Stimulated activated CD4-positive, alpha-beta T cell treated with anti-CD3 and anti-CD28 coated beads, TNF-alpha, amount 100 ng/mL, for 1 hour (primary cell): ENCODE measurements around the gene ARHGAP15.

ENCODE experiments used
- DNase-seq, 3 donors: peaks; one replicate each; pipeline ENCODE4 v3.0.0-alpha.2; 2020; ENCODE audit warnings: low read depth in 3 of 3, low spot score in 1 of 3

Gene ARHGAP15

DNA sequence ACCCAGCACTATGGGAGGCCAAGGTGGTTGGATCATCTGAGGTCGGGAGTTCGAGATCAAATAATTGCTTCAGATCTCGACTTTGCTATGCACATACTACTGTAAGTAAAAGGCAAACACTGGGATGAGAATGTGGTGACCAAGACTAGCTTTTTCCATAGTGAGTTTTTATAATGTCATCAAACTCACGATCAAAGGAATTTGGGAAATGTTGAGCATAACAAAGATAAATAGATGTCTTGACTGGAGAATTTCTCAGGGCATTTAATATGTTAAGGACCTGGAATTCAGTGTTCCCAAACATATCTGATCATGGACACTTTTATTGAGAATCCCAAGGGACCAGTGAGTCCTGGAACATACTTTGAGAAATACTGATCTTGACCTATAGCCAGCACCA is 205.6 kb downstream of the ARHGAP15 start:
- DNase-seq, result no peak

DNA sequence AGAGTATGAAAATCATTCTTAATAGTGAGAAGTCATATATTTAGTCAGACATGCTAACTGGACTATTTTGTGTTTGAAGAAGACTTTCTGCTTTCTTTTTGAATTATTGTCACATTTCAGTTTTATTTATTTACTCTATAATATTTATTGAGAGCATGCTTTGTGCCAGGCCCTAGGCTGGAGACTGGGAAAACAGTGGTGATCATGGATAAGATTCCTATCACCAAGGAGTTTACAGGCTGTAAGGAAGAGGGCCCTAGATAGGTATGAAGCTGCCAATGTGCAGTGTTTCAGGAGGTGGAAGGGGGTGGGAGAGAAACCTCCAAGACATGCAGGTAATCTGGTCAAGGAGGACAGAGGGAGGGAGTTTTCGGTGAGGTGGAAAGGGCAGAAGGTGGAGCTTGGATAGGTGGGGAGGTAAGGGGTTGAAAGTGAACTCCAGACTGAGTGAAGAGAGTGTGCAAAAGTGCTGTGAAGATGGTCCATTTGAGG is 207.5 kb downstream of the ARHGAP15 start:
- no peak for DNase-seq

DNA sequence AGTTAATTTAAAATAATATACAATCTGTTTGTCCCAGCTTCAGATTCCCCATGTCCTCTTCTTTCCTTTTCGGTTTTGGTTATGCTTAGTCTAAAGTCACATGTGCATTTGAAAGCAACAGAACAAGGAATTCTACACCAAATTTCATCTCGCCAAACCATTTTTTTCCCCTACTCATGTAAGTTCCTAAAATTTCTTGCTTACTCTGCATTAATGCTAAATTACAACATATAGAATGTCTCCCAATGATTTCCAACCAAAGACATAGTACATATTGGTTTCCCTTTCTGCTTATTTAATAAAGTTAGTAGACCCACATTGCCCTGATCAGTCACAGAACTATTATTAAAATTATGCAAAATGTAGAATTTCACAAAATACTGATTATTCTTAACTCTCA is 212.3 kb downstream of the ARHGAP15 start:
- no peak for DNase-seq

DNA sequence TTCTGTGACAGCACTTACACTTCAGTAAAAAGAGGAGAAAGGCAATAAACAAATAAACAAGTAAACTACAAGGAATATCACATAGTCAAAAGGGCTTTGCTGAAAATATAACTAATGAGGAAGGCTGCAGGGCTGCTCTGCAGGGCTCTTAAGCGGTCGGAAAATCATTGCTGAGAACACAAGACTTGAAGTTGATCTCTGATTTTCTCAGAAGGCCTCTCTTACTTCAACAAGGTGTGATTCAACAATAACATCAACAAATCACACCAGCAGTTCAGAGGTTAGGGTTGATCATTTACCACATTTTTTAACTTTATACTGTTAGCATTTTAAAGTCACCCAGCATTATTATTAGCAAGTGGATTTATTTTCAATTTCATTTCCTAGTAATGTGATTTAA is 215.6 kb downstream of the ARHGAP15 start:
- no peak for DNase-seq

DNA sequence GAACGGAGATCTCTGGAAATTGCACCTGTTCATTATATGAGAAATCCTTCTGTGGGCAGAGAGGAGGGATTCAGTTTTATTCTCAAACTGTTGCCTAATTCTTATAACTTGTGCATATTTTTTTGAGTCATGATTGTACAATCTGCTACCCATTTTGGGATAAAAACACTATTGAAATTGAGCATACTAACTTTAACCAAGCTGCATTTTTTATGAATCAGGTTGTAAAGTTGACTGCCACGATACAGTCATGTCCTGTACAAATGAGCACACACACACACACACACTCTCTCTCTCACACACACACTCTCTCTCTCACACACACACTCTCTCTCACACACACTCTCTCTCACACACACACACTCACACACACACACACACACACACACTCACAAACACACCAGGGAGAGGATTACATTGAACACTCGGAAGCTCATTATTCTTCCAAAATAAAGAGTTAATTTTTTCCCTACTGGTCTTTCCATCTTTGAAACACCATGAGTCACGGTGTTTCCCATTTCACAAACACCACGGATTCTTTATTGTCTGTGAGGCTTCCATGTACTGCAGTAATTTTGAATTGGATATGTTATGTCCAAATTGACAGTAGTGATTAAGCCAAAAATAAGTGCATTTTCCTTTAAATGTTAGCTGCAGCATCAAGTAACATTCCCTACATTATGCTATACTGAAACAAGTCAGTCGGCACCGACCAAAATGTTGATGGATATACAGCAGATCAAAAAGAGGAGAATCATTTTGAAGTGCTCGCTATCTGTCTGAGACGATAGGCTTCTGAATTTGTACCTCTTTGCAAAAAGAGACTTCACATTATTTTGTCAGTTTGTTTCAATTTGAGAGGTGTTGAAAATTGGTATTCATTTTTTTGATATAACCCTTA is 216.9 kb downstream of the ARHGAP15 start:
- DNase-seq, result no peak

GRCh38 chr2:143347271-143347695 is 218.1 kb downstream of the ARHGAP15 start:
- DNase-seq, result no peak

DNA sequence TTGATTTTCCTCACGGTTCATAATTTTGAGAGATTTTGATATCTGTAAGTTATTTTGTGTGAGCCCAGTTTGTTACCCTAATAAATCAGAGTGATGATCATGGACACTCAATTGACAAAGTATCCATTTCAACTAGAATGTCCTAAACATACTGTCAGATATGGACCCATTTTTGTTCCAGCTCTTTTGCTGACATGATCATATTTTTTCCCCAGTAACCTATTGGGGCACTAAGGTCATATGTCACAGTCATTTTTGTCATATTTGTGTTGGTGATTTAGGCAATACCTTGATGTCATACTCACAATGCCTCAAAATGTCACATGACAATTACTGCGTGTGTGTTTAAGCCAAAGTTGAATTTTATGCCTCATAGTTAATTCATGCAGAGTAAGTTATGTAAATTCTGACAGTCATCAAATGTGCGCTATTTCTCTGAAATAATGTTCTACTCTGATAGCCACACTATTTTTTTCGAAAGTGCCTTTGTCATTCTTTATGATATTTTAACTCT is 218.7 kb downstream of the ARHGAP15 start:
- no peak for DNase-seq

DNA sequence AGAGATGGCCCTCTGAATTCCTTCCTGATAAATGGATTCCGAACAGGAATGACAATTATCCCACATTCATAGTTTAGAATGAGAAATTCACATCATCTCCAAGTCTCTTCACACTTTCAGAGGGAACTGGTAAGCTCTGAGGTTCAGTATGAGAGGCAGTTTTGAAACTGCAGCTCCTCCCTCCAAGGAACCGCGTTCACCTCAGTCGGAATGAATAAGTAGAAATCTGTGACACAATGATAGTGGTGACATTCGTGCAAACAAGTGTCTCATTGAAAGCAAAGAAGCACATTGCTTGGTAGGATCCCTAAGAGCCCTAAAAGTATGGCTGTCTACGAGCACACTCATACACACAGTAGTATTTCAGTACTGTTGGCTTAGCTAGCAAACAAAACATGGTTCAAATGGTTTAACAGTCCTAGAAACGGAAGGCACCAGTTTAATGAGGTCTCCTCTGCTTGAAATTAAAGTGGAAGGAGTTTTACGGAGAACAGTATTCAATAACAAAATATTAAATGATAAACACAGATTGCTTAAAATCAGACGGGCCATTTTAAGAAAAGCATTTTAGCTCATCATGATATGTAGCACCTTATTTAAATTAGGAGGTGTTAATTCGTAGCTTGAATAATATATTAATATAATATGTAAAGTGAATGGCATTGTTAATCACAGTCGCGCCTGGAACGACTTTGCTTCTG is 225.0 kb downstream of the ARHGAP15 start:
- DNase-seq, result no peak

GRCh38 chr2:143355870-143356269 is 226.7 kb downstream of the ARHGAP15 start:
- DNase-seq, result no peak

DNA sequence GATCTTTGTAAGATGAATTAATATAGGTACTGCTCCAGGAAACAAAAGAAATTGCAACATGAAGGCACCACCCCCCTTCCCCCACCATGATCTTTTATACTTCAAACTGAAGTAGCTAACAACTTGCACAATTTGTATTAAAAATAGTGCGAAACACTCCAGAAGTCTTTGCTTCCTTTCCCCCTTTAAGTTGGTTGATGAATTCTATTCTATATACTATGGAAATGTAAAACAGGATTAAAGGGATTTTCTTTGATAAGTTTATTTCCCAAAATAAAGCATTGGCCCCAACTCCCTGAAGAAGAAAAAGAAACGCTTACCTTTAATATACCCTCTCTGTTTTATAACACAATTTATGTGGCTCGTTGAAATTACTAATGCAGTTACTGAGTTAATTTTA is 227.1 kb downstream of the ARHGAP15 start:
- no peak for DNase-seq

- no peak for DNase-seq
These were observed 227.7 kb downstream of the ARHGAP15 start for GRCh38 chr2:143356736-143357446.

- no peak for DNase-seq
These were observed 228.7 kb downstream of the ARHGAP15 start for GRCh38 chr2:143357966-143358365.

GRCh38 chr2:143361346-143361745 is 232.1 kb downstream of the ARHGAP15 start:
- no peak for DNase-seq

DNA sequence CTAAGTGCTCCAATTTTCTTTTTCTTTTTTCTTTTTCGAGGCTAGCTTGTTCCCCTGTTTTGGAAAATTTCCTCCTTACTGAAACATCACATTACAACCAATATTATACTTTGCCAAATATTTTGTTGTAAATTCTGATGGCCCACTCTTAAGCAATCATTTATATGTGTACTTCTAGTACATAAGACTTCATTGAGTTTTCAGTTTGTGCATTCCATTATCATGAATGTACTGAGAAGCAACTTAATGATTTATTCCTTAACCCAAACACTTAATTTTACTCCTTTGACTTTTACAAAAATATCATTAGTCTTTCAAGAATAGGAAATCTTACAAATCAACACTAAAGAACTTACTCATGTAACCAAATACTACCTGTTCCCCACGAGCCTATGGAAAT is 242.4 kb downstream of the ARHGAP15 start:
- DNase-seq, result no peak

GRCh38 chr2:143375384-143375880 is 246.2 kb downstream of the ARHGAP15 start:
- DNase-seq, result no peak

GRCh38 chr2:143378996-143379395 is 249.8 kb downstream of the ARHGAP15 start:
- no peak for DNase-seq

GRCh38 chr2:143379955-143380354 is 250.7 kb downstream of the ARHGAP15 start:
- DNase-seq, result no peak

DNA sequence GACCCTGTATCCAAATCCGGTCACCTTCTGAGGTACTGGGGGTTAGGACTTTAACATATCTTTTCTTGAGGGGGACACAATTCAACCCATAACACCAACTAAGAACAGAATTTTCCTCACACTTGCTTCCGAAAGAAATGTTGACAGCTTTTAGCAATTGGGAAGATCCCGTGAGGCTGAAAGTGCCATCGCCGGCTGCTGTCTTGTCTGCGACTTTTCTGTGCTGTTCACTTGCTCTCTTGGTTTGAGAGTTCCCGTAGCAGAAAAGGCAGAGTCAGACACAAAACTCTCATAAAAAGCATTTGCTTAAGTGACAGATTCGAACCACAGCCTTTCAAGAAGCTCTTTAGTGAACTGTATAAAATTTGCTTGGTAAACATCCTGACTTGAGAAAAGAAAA is 253.4 kb downstream of the ARHGAP15 start:
- DNase-seq, result no peak

DNA sequence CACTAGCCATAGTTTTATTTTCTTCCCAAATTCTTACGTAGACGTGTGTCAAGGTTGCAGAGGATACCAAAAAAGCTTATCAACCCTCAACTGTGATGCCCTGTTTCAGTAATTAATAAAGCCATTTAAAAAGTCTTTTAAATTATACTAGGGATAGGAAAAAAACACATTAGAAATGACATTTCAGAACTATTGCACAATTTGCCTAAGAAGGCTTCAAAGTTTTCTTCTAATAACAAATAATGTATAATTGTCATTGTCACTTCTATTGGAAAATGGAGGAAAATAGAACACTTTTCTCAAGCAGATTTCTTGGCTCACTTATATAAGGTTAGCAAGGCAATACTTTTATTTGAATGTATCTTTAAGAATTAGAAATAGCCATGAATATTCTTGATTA is 253.8 kb downstream of the ARHGAP15 start:
- no peak for DNase-seq

- DNase-seq, result no peak
These were observed 254.9 kb downstream of the ARHGAP15 start for GRCh38 chr2:143384111-143384510.

- DNase-seq, result no peak
These were observed 261.0 kb downstream of the ARHGAP15 start for GRCh38 chr2:143390171-143390570.
